HUES48 (cell line): ENCODE data around the gene FEM1B.

ENCODE experiments used
- H3K27ac ChIP-seq: one replicate; pipeline ENCODE4 v1.7.0; 2013; ENCODE audit warnings: low read depth, low read length, inconsistent platforms
- H3K27me3 ChIP-seq: 2 replicates; pipeline ENCODE4 v1.6.1; 2013; ENCODE audit warnings: mild to moderate bottlenecking, low read length; ENCODE audit not compliant: control insufficient read depth, insufficient read depth
- H3K36me3 ChIP-seq: 2 replicates; pipeline ENCODE4 v1.6.1; 2013; ENCODE audit warnings: low read length; ENCODE audit not compliant: control insufficient read depth, insufficient read depth
- H3K4me1 ChIP-seq: 2 replicates; pipeline ENCODE4 v1.6.1; 2013; ENCODE audit warnings: mild to moderate bottlenecking, low read length; ENCODE audit not compliant: control insufficient read depth, insufficient read depth
- H3K4me3 ChIP-seq: 2 replicates; pipeline ENCODE4 v1.5.1; 2013; ENCODE audit warnings: mild to moderate bottlenecking, low read depth, low read length
- H3K9ac ChIP-seq: 2 replicates; pipeline ENCODE4 v1.6.1; 2013; ENCODE audit warnings: mild to moderate bottlenecking, low read depth, low read length, moderate library complexity
- H3K9me3 ChIP-seq: 2 replicates; pipeline ENCODE4 v1.6.1; 2013; ENCODE audit warnings: low read length; ENCODE audit not compliant: control insufficient read depth, insufficient read depth

FEM1B gene

DNA sequence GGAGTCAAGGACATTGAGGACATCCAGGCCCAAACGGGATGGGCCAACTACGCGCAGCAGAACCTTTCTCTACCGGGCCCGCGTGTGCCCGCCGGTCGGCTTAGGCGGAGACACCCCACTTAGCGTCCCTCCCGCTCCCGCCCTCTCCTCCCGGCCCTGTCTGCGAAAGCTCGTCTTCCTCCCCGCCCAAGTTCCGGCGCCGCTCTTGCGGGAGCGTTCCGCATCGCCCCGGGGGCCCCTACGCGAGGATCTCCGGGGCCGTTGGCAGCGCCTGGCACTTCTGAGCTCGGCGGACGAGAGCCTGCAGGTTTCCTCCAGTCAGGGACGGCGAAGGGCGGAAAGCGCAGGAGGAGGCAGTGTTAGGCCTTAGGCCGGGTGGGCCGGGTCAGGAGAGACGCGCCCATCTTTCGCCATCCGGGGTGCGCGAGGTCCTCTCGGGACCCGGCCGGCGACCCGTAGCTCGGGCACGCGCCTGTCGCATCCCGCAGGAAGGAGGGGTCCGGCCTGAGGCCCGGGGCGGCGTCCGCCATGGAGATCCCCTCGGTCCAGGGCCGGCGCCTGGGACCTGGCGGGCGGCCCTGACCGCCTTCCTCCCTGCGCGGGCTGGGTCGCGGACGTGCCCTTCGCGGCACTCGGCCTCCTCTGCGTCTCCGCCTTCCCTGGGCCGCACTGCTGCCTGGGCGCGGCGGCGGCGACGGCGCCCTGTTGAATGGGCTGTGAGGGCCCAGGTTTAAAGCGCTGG is at the start of gene FEM1B:
FEM1B (plus strand) TSS at position 143 of the 742 bp plus-strand sequence. CDS start 673 bp downstream, outside the sequence.
- no peaks in the 10 kb centered on the region for H3K27me3 ChIP-seq
- H3K4me1 ChIP-seq: peaks cover 43% of the 10 kb centered on the region
- peak within 1 kb of the TSS; percentile 89 for H3K9ac ChIP-seq

GRCh38 chr15:68228143-68228970 is 49.2 kb upstream of the FEM1B start:
- Histone ChIP-seq H3K4me1 (peaks cover 11% of the 10 kb centered on the region), H3K27ac (peak overlapping the region; percentile 94), H3K9ac (peak overlapping the region; percentile 96), H3K4me3 (peak overlapping the region; percentile 87), H3K9me3 (peaks cover 2% of the 10 kb centered on the region; the same call in 1 of the 2 replicates), H3K27me3 (peaks cover 10% of the 10 kb centered on the region), H3K36me3 (no peaks in the 10 kb centered on the region; the same call in 1 of the 2 replicates)

More for the DNA sequence above, at the start of gene FEM1B:
- Histone ChIP-seq H3K9me3 (no peaks in the 10 kb centered on the region), H3K27ac (peak within 1 kb of the TSS; percentile 99), H3K4me3 (peak within 1 kb of the TSS; percentile 78), H3K36me3 (no peaks in the 10 kb centered on the region)

DNA sequence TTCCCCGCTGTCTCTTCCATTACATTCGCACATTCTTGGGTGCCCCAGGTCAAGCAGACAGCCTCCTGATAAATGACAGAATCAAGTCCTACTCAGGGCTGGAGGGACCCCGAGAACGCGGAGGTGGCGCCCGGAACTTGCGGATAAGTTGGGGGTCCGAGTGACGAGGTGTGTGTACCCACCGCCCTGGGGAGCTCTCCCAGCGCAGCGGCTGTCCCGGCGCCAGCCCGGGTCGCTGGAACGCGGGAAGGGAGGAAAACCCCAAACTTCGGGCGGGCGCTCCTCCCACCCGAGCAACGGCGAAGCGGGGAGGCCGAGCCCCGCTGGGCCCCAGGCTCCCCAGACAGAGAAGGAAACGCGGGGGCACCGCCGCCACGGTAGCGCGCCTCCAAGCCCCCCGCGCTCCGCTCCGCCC is 48.6 kb upstream of the FEM1B start:
- H3K27me3 ChIP-seq: peaks cover 10% of the 10 kb centered on the region
- peak overlapping the region; percentile 87 for H3K4me3 ChIP-seq
- H3K27ac ChIP-seq: peak overlapping the region; percentile 94
- no peaks in the 10 kb centered on the region for H3K9me3 ChIP-seq
- peaks cover 11% of the 10 kb centered on the region for H3K4me1 ChIP-seq
- H3K36me3 ChIP-seq: no peaks in the 10 kb centered on the region
- H3K9ac ChIP-seq: peak overlapping the region; percentile 96

DNA sequence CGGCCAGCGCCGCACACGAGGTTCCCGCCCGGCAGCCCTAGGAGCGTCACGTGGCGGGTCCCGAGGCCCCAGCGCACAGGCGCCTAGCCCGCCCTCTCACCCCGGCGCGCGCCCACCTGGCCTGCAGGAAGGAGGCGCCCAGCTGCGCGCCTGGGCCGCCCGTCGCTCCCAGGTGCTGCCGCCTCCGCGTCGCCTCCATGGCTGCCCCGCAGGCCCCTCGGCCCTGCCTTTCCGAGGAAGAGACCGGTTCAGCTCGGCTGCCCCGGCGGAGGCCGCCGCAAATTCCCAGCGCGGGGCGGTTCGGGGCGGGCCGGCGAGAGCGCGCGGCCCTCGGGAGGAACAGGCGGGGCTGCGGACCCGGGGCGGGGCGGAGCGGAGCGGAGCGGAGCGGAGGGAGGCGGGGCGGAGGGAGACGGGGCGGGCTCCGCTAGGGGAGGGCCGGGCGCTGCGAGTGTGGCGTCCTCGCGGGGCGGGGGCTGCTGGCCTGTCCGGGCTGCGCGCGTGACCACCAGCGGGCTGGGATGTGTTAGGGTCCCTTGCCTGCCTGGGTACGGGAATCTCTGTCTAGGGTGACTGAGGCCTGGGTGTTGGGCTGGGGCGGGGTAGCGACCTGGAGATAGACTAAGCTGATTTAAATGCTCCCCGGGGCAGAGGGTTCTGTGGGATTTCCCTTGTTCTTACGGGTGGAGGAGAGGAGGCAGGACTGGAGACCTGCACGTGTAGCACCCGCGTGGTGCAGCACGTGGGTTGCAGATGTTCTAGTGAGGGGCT is 48.0 kb upstream of the FEM1B start, which contains the start of gene CLN6:
CLN6 (minus strand) TSS at position 343 of the 771 bp plus-strand sequence; CDS start at position 199, 144 bp downstream.
- H3K4me1 ChIP-seq: peaks cover 11% of the 10 kb centered on the region
- no peaks in the 10 kb centered on the region for H3K36me3 ChIP-seq
- no peaks in the 10 kb centered on the region for H3K9me3 ChIP-seq
- H3K9ac ChIP-seq: peak within 1 kb of the TSS; percentile 96
- peak within 1 kb of the TSS; percentile 87 for H3K4me3 ChIP-seq
- H3K27me3 ChIP-seq: peaks cover 10% of the 10 kb centered on the region
- peak within 1 kb of the TSS; percentile 94 for H3K27ac ChIP-seq

- H3K36me3 ChIP-seq: no peaks in the 10 kb centered on the region
- no peak overlapping the region for H3K27ac ChIP-seq
- peaks cover 11% of the 10 kb centered on the region for H3K4me1 ChIP-seq
- peaks cover 10% of the 10 kb centered on the region for H3K27me3 ChIP-seq
- H3K9me3 ChIP-seq: no peaks in the 10 kb centered on the region
- peak overlapping the region; percentile 39 for H3K9ac ChIP-seq
- H3K4me3 ChIP-seq: peak overlapping the region; percentile 87
Measured at GRCh38 chr15:68230157-68231100, 47.1 kb upstream of the FEM1B start.

DNA sequence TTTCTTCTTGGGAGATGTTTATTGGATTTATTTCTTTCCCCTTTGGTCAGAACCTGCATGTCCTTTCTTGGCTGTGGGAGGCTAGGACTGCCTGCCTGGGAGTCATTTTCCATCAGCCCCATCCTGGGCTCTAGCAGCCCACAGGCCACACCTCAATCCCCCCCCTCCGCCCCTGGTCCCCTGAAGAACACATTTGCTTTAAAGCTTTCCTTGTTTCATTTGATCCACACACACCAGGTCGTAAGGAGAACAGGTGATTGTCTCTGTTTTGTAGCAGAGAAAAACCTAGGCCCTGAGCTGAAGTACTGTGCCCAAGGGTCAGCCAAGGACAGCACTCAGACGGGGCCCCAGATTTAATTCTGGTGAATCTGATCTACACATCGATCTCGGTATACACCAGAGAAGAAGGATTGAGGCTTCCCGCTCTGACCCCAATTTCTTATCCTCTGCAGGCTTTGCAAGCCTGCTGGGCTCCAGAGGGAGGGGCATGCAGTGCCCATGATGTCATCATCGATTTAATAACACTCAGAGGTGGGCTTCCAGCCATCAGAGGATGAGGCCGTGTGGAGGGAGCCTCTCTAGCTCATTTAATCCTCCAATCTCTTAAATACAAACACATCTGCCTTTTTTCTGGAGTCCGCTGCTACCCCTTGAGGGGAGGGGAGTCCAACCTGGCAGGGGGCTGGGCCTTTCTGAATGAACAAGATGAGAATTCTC is 46.3 kb upstream of the FEM1B start:
- Histone ChIP-seq H3K9me3 (no peaks in the 10 kb centered on the region), H3K27me3 (peaks cover 10% of the 10 kb centered on the region), H3K36me3 (no peaks in the 10 kb centered on the region), H3K27ac (no peak overlapping the region), H3K4me3 (no peak overlapping the region), H3K4me1 (peaks cover 11% of the 10 kb centered on the region), H3K9ac (no peak overlapping the region)

DNA sequence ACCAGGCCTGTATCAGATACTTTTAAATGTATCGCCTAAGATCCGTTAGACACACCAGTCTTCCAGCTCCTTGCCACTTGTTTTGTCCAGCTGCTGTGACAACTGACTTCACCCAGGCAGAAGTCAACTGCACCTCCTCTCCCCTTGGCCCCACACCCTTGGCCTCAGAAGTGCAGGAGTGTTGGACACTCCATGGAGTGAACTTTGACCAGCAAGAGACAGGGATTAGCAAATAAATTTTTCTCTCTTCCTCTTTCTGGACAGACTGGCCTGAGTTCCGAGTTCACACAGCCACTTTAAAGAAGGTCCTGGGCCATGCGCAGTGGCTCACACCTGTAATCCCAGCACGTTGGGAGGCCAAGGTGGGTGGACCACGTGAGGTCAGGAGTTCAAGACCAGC is 45.1 kb upstream of the FEM1B start:
- H3K27ac ChIP-seq: no peak overlapping the region
- H3K4me1 ChIP-seq: peaks cover 11% of the 10 kb centered on the region

DNA sequence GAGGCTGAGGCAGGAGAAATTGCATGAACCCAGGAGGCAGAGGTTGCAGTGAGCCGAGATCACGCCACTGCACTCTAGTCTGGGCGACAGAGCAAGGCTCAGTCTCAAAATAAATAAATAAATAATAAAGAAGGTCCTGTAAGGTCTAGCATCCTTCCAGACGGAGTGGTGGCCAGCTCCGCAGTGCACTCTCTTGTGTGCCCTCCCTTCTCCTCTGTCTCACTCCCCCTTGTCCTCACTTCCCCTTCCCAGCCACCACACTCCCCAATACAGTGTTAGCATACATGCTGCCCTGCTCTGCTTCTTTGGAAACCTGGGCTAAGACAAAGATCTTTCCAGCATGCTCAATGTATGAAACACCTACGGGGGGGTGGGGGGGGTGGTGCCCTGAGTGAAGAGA is 44.6 kb upstream of the FEM1B start:
- Histone ChIP-seq H3K4me3 (no peak overlapping the region), H3K27ac (no peak overlapping the region), H3K4me1 (peaks cover 11% of the 10 kb centered on the region)

More for the DNA sequence above, 45.1 kb upstream of the FEM1B start:
- H3K4me3 ChIP-seq: no peak overlapping the region
- no peak overlapping the region for H3K9ac ChIP-seq
- peaks cover 10% of the 10 kb centered on the region for H3K27me3 ChIP-seq
- H3K9me3 ChIP-seq: no peaks in the 10 kb centered on the region
- H3K36me3 ChIP-seq: no peaks in the 10 kb centered on the region

GRCh38 chr15:68234060-68234459 is 43.5 kb upstream of the FEM1B start:
- no peak overlapping the region for H3K9ac ChIP-seq
- H3K27me3 ChIP-seq: peaks cover 10% of the 10 kb centered on the region
- no peaks in the 10 kb centered on the region for H3K9me3 ChIP-seq
- H3K36me3 ChIP-seq: no peaks in the 10 kb centered on the region
- peaks cover 5% of the 10 kb centered on the region for H3K4me1 ChIP-seq
- H3K27ac ChIP-seq: no peak overlapping the region
- no peak overlapping the region for H3K4me3 ChIP-seq

More for the DNA sequence above, 44.6 kb upstream of the FEM1B start:
- peaks cover 10% of the 10 kb centered on the region for H3K27me3 ChIP-seq
- H3K9me3 ChIP-seq: no peaks in the 10 kb centered on the region
- H3K9ac ChIP-seq: no peak overlapping the region
- H3K36me3 ChIP-seq: no peaks in the 10 kb centered on the region
